WTC11 (cell line): ENCODE data around the gene TRPM4. TPM values are rescaled to one million over a fixed set of nuclear protein-coding genes. Genes with fewer than 3 reads are reported as not detected.

ENCODE experiments used
- ATAC-seq: fragments of 200-7000 bp; cut with Tn5 transposase; 2 replicates; pipeline ENCODE4 v1.10.0; 2021; ENCODE audit warnings: mild to moderate bottlenecking, moderate library complexity
- CTCF ChIA-PET: fragments of 300-600 bp; sonication (Branson Sonifier 250); formaldehyde crosslinking; loops from one replicate; lab custom pipeline; 2021; ENCODE audit warnings: antibody characterized with exemption; lab: Charles Lee
- POLR2A ChIA-PET: fragments of 350-600 bp; sonication (Branson Sonifier 250); formaldehyde crosslinking; loops from one replicate; lab custom pipeline; 2021; ENCODE audit warnings: antibody characterized with exemption; lab: Charles Lee
- DNase-seq: peaks from one replicate; pipeline ENCODE4 v3.0.0; 2021; ENCODE audit warnings: low spot score
- H3K27ac Mint-ChIP-seq: 2 replicates; pipeline ENCODE4 v1.8.0; 2021; ENCODE audit warnings: mixed read lengths
- H3K27me3 Mint-ChIP-seq: 2 replicates; pipeline ENCODE4 v1.8.0; 2021; ENCODE audit warnings: low read depth, mild to moderate bottlenecking, moderate library complexity, mixed read lengths
- H3K36me3 Mint-ChIP-seq: 2 replicates; pipeline ENCODE4 v1.8.0; 2021; ENCODE audit warnings: mixed read lengths
- H3K4me1 Mint-ChIP-seq: 2 replicates; pipeline ENCODE4 v1.8.0; 2022; ENCODE audit warnings: mixed read lengths
- H3K4me3 Mint-ChIP-seq: 2 replicates; pipeline ENCODE4 v1.8.0; 2021; ENCODE audit warnings: mild to moderate bottlenecking, moderate library complexity, mixed read lengths
- H3K9me3 Mint-ChIP-seq: 2 replicates; pipeline ENCODE4 v1.8.0; 2021; ENCODE audit warnings: mixed read lengths
- CREB1 ChIP-seq: sonication (generic); formaldehyde crosslinking; IDR thresholded peaks from 2 replicates; pipeline ENCODE4 v1.8.0; 2023; ENCODE audit warnings: mild to moderate bottlenecking, missing genetic modification reagents
- EMX1 ChIP-seq: fragments of 250-450 bp; sonication (Bioruptor Pico); IDR thresholded peaks from 2 replicates; pipeline ENCODE4 v1.8.0; 2021; ENCODE audit warnings: mild to moderate bottlenecking
- ESRRA ChIP-seq: sonication (generic); formaldehyde crosslinking; IDR thresholded peaks from 2 replicates; pipeline ENCODE4 v1.8.1; 2022; ENCODE audit warnings: mild to moderate bottlenecking, missing genetic modification reagents, borderline replicate concordance
- ETV6 ChIP-seq: sonication (generic); formaldehyde crosslinking; IDR thresholded peaks from 2 replicates; pipeline ENCODE4 v1.8.1; 2022; ENCODE audit warnings: mild to moderate bottlenecking, missing genetic modification reagents
- FOXP1 ChIP-seq: sonication (generic); formaldehyde crosslinking; IDR thresholded peaks from 2 replicates; pipeline ENCODE4 v1.8.0; 2022; ENCODE audit warnings: missing genetic modification reagents, mild to moderate bottlenecking, moderate library complexity, borderline replicate concordance
- IRF2 ChIP-seq: sonication (generic); formaldehyde crosslinking; IDR thresholded peaks from 2 replicates; pipeline ENCODE4 v1.8.0; 2022; ENCODE audit warnings: low read depth, missing genetic modification reagents, borderline replicate concordance
- JAZF1 ChIP-seq: fragments of 250-450 bp; sonication (Bioruptor Pico); IDR thresholded peaks from 2 replicates; pipeline ENCODE4 v1.9.0; 2021; ENCODE audit warnings: moderate library complexity, mild to moderate bottlenecking, inconsistent platforms
- KAT7 ChIP-seq: sonication (generic); formaldehyde crosslinking; IDR thresholded peaks from 2 replicates; pipeline ENCODE4 v1.8.1; 2023; ENCODE audit warnings: missing genetic modification reagents, mild to moderate bottlenecking, borderline replicate concordance
- MLX ChIP-seq: sonication (generic); formaldehyde crosslinking; IDR thresholded peaks from 2 replicates; pipeline ENCODE4 v1.8.1; 2023; ENCODE audit warnings: mild to moderate bottlenecking, missing genetic modification reagents, moderate library complexity
- NFATC4 ChIP-seq: fragments of 250-450 bp; sonication (Bioruptor Pico); IDR thresholded peaks from 2 replicates; pipeline ENCODE4 v1.9.0; 2021; ENCODE audit warnings: mild to moderate bottlenecking
- NFYB ChIP-seq: sonication (generic); formaldehyde crosslinking; conservative IDR thresholded peaks from 2 replicates; pipeline ENCODE4 v1.8.0; 2022; ENCODE audit warnings: low read depth, missing genetic modification reagents
- OVOL2 ChIP-seq: fragments of 250-450 bp; sonication (Bioruptor Pico); IDR thresholded peaks from 2 replicates; pipeline ENCODE4 v1.9.0; 2021; ENCODE audit warnings: mild to moderate bottlenecking, borderline replicate concordance
- ZNF138 ChIP-seq: sonication (generic); formaldehyde crosslinking; conservative IDR thresholded peaks from 2 replicates; pipeline ENCODE4 v1.8.1; 2022; ENCODE audit warnings: mild to moderate bottlenecking, moderate library complexity, missing genetic modification reagents
- ZNF232 ChIP-seq: sonication (generic); formaldehyde crosslinking; IDR thresholded peaks from 2 replicates; pipeline ENCODE4 v1.8.0; 2022; ENCODE audit warnings: mild to moderate bottlenecking, missing genetic modification reagents
- total RNA-seq: library from RNA; stranded (reverse); gene quantifications from 3 replicates; pipeline ENCODE4 v1.2.3, GENCODE V29; 2021
- TF ChIP-seq, protein P1 (sequence below): sonication (generic); formaldehyde crosslinking; IDR thresholded peaks from 2 replicates; pipeline ENCODE4 v1.8.0; 2023; ENCODE audit warnings: missing genetic modification reagents, mild to moderate bottlenecking, borderline replicate concordance
- TF ChIP-seq, protein P2 (sequence below): sonication (generic); formaldehyde crosslinking; IDR thresholded peaks from 2 replicates; pipeline ENCODE4 v1.8.0; 2022; ENCODE audit warnings: mild to moderate bottlenecking, missing genetic modification reagents
- TF ChIP-seq, protein P3 (sequence below): fragments of 250-450 bp; sonication (Bioruptor Pico); IDR thresholded peaks from 2 replicates; pipeline ENCODE4 v1.9.0; 2021; ENCODE audit warnings: moderate library complexity, mild to moderate bottlenecking, inconsistent platforms, borderline replicate concordance
- TF ChIP-seq, protein P4 (sequence below): sonication (generic); formaldehyde crosslinking; IDR thresholded peaks from 2 replicates; pipeline ENCODE4 v1.8.1; 2022; ENCODE audit warnings: missing genetic modification reagents, borderline replicate concordance
- TF ChIP-seq, protein P5 (sequence below): sonication (generic); formaldehyde crosslinking; conservative IDR thresholded peaks from 2 replicates; pipeline ENCODE4 v1.8.1; 2023; ENCODE audit warnings: mild to moderate bottlenecking, low read depth, missing genetic modification reagents, moderate library complexity
- TF ChIP-seq, protein P6 (sequence below): sonication (generic); formaldehyde crosslinking; IDR thresholded peaks from 2 replicates; pipeline ENCODE4 v1.8.1; 2023; ENCODE audit warnings: mild to moderate bottlenecking, missing genetic modification reagents
- TF ChIP-seq, protein P7 (sequence below): sonication (generic); formaldehyde crosslinking; IDR thresholded peaks from 2 replicates; pipeline ENCODE4 v1.8.1; 2023; ENCODE audit warnings: mild to moderate bottlenecking, missing genetic modification reagents, moderate library complexity

The TRPM4 gene
- total RNA-seq, 1 experiment from 2014 or later = 15.5 TPM

- Mint-ChIP-seq H3K4me1 (peaks cover 31% of the 10 kb centered on the region), H3K27ac (peak overlapping the region; percentile 39; the same call in 1 of the 2 replicates), H3K36me3 (no peaks in the 10 kb centered on the region; the same call in 1 of the 2 replicates), H3K27me3 (peaks cover 37% of the 10 kb centered on the region), H3K9me3 (no peaks in the 10 kb centered on the region), H3K4me3 (peak overlapping the region; percentile 89)
- ChIA-PET POLR2A (interaction anchor here (0.9 to 1.0 kb wide), 2 partner anchors 9 to 10 kb away, joined by 3 read pairs; no protein-coding TSS in a partner anchor), CTCF (interaction anchor here (1.0 to 2.2 kb wide), 12 partner anchors 15 to 150 kb away, joined by 3 to 21 read pairs (median 4); partner anchors contain the start of genes GYS1, LIN7B and RUVBL2)
- peak; percentile 92 for ATAC-seq
- peak; percentile 96 for DNase-seq
- TF ChIP-seq ZNF232 (CRISPR knock-in tag) = no peak
- TF ChIP-seq, protein P1, sequence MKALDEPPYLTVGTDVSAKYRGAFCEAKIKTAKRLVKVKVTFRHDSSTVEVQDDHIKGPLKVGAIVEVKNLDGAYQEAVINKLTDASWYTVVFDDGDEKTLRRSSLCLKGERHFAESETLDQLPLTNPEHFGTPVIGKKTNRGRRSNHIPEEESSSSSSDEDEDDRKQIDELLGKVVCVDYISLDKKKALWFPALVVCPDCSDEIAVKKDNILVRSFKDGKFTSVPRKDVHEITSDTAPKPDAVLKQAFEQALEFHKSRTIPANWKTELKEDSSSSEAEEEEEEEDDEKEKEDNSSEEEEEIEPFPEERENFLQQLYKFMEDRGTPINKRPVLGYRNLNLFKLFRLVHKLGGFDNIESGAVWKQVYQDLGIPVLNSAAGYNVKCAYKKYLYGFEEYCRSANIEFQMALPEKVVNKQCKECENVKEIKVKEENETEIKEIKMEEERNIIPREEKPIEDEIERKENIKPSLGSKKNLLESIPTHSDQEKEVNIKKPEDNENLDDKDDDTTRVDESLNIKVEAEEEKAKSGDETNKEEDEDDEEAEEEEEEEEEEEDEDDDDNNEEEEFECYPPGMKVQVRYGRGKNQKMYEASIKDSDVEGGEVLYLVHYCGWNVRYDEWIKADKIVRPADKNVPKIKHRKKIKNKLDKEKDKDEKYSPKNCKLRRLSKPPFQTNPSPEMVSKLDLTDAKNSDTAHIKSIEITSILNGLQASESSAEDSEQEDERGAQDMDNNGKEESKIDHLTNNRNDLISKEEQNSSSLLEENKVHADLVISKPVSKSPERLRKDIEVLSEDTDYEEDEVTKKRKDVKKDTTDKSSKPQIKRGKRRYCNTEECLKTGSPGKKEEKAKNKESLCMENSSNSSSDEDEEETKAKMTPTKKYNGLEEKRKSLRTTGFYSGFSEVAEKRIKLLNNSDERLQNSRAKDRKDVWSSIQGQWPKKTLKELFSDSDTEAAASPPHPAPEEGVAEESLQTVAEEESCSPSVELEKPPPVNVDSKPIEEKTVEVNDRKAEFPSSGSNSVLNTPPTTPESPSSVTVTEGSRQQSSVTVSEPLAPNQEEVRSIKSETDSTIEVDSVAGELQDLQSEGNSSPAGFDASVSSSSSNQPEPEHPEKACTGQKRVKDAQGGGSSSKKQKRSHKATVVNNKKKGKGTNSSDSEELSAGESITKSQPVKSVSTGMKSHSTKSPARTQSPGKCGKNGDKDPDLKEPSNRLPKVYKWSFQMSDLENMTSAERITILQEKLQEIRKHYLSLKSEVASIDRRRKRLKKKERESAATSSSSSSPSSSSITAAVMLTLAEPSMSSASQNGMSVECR (CRISPR knock-in tag) = peak; percentile 16; the same call in 1 of the 2 replicates
- peak; percentile 74 for TF ChIP-seq NFYB (CRISPR knock-in tag)
- TF ChIP-seq, protein P2, sequence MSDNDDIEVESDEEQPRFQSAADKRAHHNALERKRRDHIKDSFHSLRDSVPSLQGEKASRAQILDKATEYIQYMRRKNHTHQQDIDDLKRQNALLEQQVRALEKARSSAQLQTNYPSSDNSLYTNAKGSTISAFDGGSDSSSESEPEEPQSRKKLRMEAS (CRISPR knock-in tag) = peak; percentile 51
- TF ChIP-seq NFATC4 = no peak
- TF ChIP-seq ETV6 (CRISPR knock-in tag) = peak; percentile 56; the same call in 1 of the 2 replicates
- TF ChIP-seq ESRRA (CRISPR knock-in tag) = no peak
- TF ChIP-seq, protein P3, sequence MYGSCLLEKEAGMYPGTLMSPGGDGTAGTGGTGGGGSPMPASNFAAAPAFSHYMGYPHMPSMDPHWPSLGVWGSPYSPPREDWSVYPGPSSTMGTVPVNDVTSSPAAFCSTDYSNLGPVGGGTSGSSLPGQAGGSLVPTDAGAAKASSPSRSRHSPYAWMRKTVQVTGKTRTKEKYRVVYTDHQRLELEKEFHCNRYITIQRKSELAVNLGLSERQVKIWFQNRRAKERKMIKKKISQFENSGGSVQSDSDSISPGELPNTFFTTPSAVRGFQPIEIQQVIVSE (CRISPR knock-in tag) = no peak
- TF ChIP-seq ZNF138 = no peak
- no peak for TF ChIP-seq CREB1 (CRISPR knock-in tag)
- no peak for TF ChIP-seq KAT7 (CRISPR knock-in tag)
- TF ChIP-seq FOXP1 (CRISPR knock-in tag) = no peak
- TF ChIP-seq, protein P4, sequence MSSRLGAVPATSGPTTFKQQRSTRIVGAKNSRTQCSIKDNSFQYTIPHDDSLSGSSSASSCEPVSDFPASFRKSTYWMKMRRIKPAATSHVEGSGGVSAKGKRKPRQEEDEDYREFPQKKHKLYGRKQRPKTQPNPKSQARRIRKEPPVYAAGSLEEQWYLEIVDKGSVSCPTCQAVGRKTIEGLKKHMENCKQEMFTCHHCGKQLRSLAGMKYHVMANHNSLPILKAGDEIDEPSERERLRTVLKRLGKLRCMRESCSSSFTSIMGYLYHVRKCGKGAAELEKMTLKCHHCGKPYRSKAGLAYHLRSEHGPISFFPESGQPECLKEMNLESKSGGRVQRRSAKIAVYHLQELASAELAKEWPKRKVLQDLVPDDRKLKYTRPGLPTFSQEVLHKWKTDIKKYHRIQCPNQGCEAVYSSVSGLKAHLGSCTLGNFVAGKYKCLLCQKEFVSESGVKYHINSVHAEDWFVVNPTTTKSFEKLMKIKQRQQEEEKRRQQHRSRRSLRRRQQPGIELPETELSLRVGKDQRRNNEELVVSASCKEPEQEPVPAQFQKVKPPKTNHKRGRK (CRISPR knock-in tag) = no peak
- TF ChIP-seq IRF2 = no peak
- TF ChIP-seq EMX1 = no peak
- TF ChIP-seq MLX (CRISPR knock-in tag) = no peak
- TF ChIP-seq JAZF1 = no peak
- TF ChIP-seq, protein P5, sequence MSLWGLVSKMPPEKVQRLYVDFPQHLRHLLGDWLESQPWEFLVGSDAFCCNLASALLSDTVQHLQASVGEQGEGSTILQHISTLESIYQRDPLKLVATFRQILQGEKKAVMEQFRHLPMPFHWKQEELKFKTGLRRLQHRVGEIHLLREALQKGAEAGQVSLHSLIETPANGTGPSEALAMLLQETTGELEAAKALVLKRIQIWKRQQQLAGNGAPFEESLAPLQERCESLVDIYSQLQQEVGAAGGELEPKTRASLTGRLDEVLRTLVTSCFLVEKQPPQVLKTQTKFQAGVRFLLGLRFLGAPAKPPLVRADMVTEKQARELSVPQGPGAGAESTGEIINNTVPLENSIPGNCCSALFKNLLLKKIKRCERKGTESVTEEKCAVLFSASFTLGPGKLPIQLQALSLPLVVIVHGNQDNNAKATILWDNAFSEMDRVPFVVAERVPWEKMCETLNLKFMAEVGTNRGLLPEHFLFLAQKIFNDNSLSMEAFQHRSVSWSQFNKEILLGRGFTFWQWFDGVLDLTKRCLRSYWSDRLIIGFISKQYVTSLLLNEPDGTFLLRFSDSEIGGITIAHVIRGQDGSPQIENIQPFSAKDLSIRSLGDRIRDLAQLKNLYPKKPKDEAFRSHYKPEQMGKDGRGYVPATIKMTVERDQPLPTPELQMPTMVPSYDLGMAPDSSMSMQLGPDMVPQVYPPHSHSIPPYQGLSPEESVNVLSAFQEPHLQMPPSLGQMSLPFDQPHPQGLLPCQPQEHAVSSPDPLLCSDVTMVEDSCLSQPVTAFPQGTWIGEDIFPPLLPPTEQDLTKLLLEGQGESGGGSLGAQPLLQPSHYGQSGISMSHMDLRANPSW (CRISPR knock-in tag) = no peak
- TF ChIP-seq, protein P6, sequence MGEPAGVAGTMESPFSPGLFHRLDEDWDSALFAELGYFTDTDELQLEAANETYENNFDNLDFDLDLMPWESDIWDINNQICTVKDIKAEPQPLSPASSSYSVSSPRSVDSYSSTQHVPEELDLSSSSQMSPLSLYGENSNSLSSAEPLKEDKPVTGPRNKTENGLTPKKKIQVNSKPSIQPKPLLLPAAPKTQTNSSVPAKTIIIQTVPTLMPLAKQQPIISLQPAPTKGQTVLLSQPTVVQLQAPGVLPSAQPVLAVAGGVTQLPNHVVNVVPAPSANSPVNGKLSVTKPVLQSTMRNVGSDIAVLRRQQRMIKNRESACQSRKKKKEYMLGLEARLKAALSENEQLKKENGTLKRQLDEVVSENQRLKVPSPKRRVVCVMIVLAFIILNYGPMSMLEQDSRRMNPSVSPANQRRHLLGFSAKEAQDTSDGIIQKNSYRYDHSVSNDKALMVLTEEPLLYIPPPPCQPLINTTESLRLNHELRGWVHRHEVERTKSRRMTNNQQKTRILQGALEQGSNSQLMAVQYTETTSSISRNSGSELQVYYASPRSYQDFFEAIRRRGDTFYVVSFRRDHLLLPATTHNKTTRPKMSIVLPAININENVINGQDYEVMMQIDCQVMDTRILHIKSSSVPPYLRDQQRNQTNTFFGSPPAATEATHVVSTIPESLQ (CRISPR knock-in tag) = no peak
- TF ChIP-seq, protein P7, sequence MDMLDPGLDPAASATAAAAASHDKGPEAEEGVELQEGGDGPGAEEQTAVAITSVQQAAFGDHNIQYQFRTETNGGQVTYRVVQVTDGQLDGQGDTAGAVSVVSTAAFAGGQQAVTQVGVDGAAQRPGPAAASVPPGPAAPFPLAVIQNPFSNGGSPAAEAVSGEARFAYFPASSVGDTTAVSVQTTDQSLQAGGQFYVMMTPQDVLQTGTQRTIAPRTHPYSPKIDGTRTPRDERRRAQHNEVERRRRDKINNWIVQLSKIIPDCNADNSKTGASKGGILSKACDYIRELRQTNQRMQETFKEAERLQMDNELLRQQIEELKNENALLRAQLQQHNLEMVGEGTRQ = no peak
- TF ChIP-seq OVOL2 (CRISPR knock-in tag) = no peak
Measured at GRCh38 chr19:49142866-49143335, 14.7 kb upstream of the TRPM4 start.
